Loucy (cell line): ENCODE measurements around the gene PGBD5.

Experiments used
- H2AFZ ChIP-seq: fragments of 200-600 bp; sonication (generic); 2 replicates; pipeline ENCODE4 v1.6.0; 2016; ENCODE audit warnings: antibody characterized with exemption, mild to moderate bottlenecking, low read length, moderate library complexity
- H3F3A ChIP-seq: fragments of 200-600 bp; 2 replicates; pipeline ENCODE4 v1.6.0; 2016; ENCODE audit warnings: antibody characterized with exemption, low read depth, mild to moderate bottlenecking
- H3K27me3 ChIP-seq: fragments of 200-600 bp; sonication (generic); 2 replicates; pipeline ENCODE4 v1.6.1; 2014; ENCODE audit warnings: low read length, mild to moderate bottlenecking; ENCODE audit not compliant: insufficient read depth, poor library complexity, severe bottlenecking
- H3K36me3 ChIP-seq: fragments of 200-600 bp; sonication (generic); 2 replicates; pipeline ENCODE4 v1.6.1; 2016; ENCODE audit warnings: low read length; ENCODE audit not compliant: insufficient read depth
- H3K4me1 ChIP-seq: fragments of 200-600 bp; sonication (generic); 2 replicates; pipeline ENCODE4 v1.5.1; 2014; ENCODE audit warnings: low read length, mild to moderate bottlenecking; ENCODE audit not compliant: insufficient read depth, poor library complexity, severe bottlenecking
- H3K4me2 ChIP-seq: fragments of 200-600 bp; sonication (generic); 2 replicates; pipeline ENCODE4 v1.6.0; 2014; ENCODE audit warnings: antibody characterized with exemption, low read length, low read depth, mild to moderate bottlenecking; ENCODE audit not compliant: poor library complexity, severe bottlenecking
- H3K4me3 ChIP-seq: fragments of 200-600 bp; sonication (generic); 2 replicates; pipeline ENCODE4 v1.5.1; 2014; ENCODE audit warnings: low read length, mild to moderate bottlenecking, mixed read lengths; ENCODE audit not compliant: poor library complexity, severe bottlenecking
- H3K79me2 ChIP-seq: fragments of 200-600 bp; sonication (generic); 2 replicates; pipeline ENCODE4 v1.6.1; 2014; ENCODE audit warnings: low read length; ENCODE audit not compliant: insufficient read depth
- H3K9ac ChIP-seq: fragments of 200-600 bp; sonication (generic); 2 replicates; pipeline ENCODE4 v1.6.0; 2014; ENCODE audit warnings: mild to moderate bottlenecking, low read depth, low read length, moderate library complexity; ENCODE audit not compliant: poor library complexity, severe bottlenecking
- H3K9me2 ChIP-seq: fragments of 200-600 bp; sonication (generic); replicated peaks from 2 replicates; pipeline ENCODE4 v1.6.1; 2016; ENCODE audit warnings: low read depth, low read length, mixed read lengths
- H3K9me3 ChIP-seq: fragments of 200-600 bp; sonication (generic); 2 replicates; pipeline ENCODE4 v1.6.1; 2014; ENCODE audit warnings: mild to moderate bottlenecking, antibody characterized with exemption, low read length, low read depth; ENCODE audit not compliant: insufficient read depth
- H4K20me1 ChIP-seq: fragments of 200-600 bp; sonication (generic); 2 replicates; pipeline ENCODE4 v1.6.0; 2014; ENCODE audit warnings: antibody characterized with exemption, low read length, mild to moderate bottlenecking; ENCODE audit not compliant: insufficient read depth, poor library complexity, severe bottlenecking
- EZH2phosphoT487 ChIP-seq: fragments of 200-600 bp; IDR thresholded peaks from 2 replicates; pipeline ENCODE4 v1.6.1; 2018; ENCODE audit warnings: antibody characterized with exemption, mild to moderate bottlenecking, moderate library complexity, borderline replicate concordance
- TF ChIP-seq, protein P1 (sequence below): fragments of 200-600 bp; sonication (generic); conservative IDR thresholded peaks from 2 replicates; pipeline ENCODE4 v1.5.1; 2014; ENCODE audit warnings: mild to moderate bottlenecking, antibody characterized with exemption, low read length

Gene PGBD5

DNA sequence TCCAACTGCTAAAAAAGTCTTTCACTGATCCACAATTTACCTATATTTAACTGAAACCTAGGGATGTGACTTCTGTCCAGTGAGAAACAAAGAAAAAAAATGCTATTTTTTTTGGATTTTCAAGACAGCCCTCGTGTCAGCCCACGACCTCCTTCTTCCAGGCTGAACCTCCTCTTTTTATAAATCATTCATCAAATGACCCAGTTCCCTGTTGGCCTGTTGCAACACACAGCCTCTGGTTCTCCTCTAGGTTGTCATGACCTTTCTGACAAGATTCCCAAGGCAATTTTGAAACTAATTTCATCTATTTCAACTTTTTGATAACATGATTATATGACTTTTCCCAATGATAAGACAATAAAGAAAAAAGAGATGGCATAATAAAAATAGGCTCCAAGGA, 74.6 kb downstream of the PGBD5 start:
- Histone ChIP-seq H3K27me3 (no peaks in the 10 kb centered on the region), H2AFZ (no peak overlapping the region), H3K4me1 (no peaks in the 10 kb centered on the region)

DNA sequence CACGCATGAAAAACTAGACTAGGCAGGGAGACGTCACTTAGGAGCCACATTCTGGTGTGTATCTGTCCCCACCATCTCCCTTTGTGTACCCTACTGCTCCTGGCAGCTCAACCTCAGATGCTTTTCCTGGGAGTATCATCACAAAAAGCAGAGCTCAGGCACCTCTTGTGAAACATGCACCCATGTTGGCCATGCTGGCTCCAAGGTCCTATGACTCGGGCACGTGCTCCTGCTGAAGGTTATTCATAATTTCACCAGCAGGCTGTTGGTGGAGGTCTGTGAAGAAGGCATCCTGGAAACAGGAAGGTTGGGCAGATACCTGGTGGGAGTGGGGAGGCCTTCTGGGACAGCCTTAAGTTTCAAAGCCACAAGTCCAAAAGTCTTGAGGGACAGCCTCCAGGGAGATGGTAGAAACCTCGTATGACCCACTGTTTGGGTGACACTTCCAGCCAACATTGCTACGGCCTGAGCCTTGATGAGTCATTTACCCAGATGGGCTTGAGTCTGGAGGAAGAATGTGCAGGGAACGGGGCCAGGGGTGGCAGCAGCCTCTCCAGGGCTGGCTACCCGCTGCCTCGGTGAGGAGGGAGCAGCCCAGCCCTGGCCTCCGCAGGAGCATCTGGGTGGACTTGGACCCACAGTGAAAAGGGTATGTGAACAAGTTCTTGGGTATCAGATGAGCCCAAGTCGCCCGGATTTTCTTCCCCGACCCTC, 75.8 kb downstream of the PGBD5 start:
- Histone ChIP-seq H3K79me2 (no peaks in the 10 kb centered on the region), H3K36me3 (no peaks in the 10 kb centered on the region), H3K9ac (no peak overlapping the region), H3K4me2 (no peak overlapping the region), H3K4me1 (no peaks in the 10 kb centered on the region), H2AFZ (no peak overlapping the region), H3K27me3 (no peaks in the 10 kb centered on the region), H3K9me2 (no peaks in the 10 kb centered on the region), H3K4me3 (no peak overlapping the region), H4K20me1 (no peaks in the 10 kb centered on the region), H3F3A (no peaks in the 10 kb centered on the region), H3K9me3 (no peaks in the 10 kb centered on the region)
- no peak for TF ChIP-seq EZH2phosphoT487
- TF ChIP-seq, protein P1, sequence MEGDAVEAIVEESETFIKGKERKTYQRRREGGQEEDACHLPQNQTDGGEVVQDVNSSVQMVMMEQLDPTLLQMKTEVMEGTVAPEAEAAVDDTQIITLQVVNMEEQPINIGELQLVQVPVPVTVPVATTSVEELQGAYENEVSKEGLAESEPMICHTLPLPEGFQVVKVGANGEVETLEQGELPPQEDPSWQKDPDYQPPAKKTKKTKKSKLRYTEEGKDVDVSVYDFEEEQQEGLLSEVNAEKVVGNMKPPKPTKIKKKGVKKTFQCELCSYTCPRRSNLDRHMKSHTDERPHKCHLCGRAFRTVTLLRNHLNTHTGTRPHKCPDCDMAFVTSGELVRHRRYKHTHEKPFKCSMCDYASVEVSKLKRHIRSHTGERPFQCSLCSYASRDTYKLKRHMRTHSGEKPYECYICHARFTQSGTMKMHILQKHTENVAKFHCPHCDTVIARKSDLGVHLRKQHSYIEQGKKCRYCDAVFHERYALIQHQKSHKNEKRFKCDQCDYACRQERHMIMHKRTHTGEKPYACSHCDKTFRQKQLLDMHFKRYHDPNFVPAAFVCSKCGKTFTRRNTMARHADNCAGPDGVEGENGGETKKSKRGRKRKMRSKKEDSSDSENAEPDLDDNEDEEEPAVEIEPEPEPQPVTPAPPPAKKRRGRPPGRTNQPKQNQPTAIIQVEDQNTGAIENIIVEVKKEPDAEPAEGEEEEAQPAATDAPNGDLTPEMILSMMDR: no peak

More for the DNA sequence above, 74.6 kb downstream of the PGBD5 start:
- no peaks in the 10 kb centered on the region for H3F3A ChIP-seq
- no peak overlapping the region for H3K9ac ChIP-seq
- no peak overlapping the region for H3K4me2 ChIP-seq
- no peaks in the 10 kb centered on the region for H3K9me3 ChIP-seq
- H3K4me3 ChIP-seq: no peak overlapping the region
- TF ChIP-seq, protein P1: no peak
- no peak for TF ChIP-seq EZH2phosphoT487
- H3K36me3 ChIP-seq: no peaks in the 10 kb centered on the region
- H3K79me2 ChIP-seq: no peaks in the 10 kb centered on the region
- no peaks in the 10 kb centered on the region for H4K20me1 ChIP-seq
- no peaks in the 10 kb centered on the region for H3K9me2 ChIP-seq

DNA sequence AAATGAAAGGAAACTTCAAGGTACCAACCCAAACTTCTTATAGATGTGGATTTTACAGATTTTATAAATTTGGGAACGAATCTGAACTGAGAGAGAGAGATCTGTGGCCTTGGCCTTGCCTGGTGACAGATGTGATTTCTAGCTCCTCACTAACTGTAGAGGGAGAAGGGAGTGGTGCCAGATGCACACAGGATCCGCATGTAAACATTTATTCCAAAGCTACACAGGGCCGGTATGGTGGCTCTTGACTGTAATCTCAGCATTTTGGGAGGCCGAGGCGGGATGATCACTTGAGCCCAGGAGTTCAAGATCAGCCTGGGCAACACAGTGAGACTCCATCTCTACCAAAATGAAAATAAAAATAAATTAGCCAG, 77.1 kb downstream of the PGBD5 start:
- no peaks in the 10 kb centered on the region for H3K9me2 ChIP-seq
- H3K9me3 ChIP-seq: no peaks in the 10 kb centered on the region
- TF ChIP-seq, protein P1: no peak
- TF ChIP-seq EZH2phosphoT487: no peak
- no peak overlapping the region for H3K4me2 ChIP-seq
- no peaks in the 10 kb centered on the region for H3K79me2 ChIP-seq
- no peaks in the 10 kb centered on the region for H3F3A ChIP-seq
- H4K20me1 ChIP-seq: no peaks in the 10 kb centered on the region
- H3K9ac ChIP-seq: no peak overlapping the region
- H3K4me1 ChIP-seq: no peaks in the 10 kb centered on the region
- no peaks in the 10 kb centered on the region for H3K27me3 ChIP-seq
- H3K36me3 ChIP-seq: no peaks in the 10 kb centered on the region
- no peak overlapping the region for H2AFZ ChIP-seq
- no peak overlapping the region for H3K4me3 ChIP-seq
